LNCAP (cell line): ENCODE measurements around the gene SLC43A1.

Experiments used
- TF ChIP-seq, protein P1 (sequence below): fragments of 450-650 bp; IDR thresholded peaks from 2 replicates; pipeline ENCODE4 v1.5.1; 2017; ENCODE audit warnings: mild to moderate bottlenecking

SLC43A1 gene

DNA sequence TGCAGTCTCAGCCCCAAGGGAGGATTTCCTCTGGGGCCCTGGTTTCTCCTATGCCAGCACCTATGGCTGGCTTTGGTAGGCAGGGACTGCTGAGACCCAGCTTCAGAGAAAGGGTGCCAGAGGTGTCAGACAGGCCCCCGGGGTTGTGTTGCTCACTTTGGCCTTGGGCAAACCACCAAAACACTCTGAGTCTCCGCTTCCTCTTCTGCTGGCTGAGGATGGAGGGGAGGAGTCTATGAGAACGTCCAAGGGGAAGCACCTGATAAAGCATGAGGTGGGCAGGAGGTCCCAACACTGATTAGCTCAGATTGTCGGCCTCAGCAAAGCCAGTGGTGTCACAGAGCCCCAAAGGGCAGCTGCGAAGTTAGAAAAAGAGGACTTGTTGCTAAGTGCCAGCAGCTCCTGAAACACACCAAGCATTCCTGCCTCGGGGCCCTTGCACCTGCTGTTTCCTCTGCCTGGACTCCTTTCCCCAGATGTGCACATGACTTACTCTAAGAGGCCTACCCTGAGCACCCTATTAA, 32.4 kb upstream of the SLC43A1 start:
- TF ChIP-seq, protein P1, sequence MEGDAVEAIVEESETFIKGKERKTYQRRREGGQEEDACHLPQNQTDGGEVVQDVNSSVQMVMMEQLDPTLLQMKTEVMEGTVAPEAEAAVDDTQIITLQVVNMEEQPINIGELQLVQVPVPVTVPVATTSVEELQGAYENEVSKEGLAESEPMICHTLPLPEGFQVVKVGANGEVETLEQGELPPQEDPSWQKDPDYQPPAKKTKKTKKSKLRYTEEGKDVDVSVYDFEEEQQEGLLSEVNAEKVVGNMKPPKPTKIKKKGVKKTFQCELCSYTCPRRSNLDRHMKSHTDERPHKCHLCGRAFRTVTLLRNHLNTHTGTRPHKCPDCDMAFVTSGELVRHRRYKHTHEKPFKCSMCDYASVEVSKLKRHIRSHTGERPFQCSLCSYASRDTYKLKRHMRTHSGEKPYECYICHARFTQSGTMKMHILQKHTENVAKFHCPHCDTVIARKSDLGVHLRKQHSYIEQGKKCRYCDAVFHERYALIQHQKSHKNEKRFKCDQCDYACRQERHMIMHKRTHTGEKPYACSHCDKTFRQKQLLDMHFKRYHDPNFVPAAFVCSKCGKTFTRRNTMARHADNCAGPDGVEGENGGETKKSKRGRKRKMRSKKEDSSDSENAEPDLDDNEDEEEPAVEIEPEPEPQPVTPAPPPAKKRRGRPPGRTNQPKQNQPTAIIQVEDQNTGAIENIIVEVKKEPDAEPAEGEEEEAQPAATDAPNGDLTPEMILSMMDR = no peak

DNA sequence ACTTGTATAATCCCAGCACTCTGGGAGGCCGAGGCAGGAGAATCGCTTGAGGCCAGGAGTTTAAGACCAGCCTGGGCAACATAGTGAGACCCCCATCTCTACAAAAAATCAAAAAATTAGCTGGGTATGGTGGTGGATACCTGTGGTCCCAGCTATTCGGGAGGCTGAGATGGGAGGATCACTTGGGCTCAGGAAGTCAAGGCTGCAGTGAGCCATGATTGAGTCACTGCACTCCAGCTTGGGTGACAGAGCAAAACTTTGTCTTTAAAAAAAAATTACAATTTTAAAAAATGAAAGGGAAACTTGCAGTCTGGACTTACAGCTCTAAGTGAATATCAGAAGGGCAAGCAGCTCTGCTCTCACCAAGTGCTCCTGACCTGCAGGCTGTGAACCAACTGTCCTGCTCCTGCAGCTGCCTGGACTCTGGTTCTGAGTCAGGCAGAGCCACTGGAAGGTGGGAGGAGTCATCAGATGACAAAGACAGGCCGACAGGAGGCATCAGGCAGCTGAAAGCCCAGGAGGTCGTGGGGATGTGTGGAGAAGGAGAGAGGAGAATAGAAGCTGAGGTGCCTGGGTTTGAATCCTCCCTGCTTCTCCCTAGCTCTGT, 31.5 kb upstream of the SLC43A1 start:
- TF ChIP-seq, protein P1 = no peak

DNA sequence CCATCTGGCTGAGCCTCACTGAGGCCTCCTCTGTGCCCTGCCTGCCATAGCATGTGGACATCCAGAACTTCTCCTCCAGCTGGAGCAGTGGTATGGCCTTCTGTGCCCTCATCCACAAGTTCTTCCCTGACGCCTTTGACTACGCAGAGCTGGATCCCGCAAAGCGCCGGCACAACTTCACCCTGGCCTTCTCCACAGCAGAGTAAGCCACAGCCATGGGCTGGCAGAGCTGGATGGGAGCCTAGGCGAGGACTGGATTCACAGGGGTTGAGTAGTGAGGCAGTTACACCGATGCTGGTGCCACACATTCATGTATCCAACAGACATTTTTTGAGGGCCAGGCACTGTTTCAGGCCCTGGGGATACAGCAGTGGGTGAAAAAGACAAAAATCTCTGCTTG, 30.9 kb upstream of the SLC43A1 start:
- TF ChIP-seq, protein P1 = no peak

DNA sequence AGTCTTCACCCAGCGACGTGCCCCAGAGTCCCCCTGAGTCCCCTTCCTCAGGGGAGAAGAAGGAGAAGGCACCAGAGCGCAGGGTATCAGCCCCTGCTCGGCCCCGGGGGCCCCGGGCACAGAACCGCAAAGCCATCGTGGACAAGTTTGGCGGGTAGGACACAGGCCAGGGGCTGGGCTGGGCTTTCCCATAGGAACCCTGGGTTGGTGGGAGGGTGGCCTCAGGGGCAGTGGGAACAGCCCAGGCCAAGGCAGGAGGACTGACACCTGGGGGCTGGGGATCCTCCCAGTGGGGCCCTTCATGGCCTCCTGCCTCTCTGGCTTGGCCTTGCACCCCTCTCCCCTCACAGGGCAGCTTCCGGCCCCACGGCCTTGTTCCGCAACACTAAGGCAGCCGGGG, 30.4 kb upstream of the SLC43A1 start:
- TF ChIP-seq, protein P1 = no peak

DNA sequence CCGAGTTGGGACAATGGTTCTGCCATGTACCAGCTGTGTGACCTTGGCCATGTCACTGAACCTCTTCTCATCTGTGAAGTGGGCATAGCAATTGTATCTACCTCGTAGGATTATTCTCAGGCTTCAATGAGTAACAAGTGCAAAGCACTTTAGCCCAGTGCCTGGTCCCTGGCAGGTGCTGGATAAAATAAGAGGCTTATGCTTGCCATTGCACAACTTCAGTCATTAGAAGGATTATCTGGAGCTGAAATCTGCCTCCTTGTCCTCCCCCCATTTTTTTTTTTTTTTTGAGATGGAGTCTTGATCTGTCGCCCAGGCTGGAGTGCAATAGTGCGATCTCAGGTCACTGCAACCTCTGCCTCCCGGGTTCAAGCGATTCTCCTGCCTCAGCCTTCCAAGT, 29.1 kb upstream of the SLC43A1 start:
- TF ChIP-seq, protein P1 = no peak

DNA sequence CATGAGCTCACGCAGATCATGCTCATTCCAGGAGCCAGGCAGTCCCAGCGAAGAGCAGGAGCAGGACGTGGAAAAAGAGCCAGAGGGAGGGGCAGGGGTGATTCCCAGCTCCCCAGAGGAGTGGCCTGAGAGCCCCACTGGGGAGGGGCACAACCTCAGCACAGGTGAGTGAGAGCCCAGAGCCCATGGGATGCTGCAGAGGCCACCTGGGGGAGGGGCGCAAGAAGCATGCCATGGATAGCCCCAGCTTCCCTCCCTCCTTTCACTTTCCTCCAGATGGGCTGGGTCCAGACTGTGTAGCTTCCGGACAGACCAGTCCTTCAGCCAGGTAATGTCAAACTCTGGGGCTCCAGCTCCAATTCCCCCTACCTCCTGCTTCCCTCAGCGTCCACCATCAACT, 28.1 kb upstream of the SLC43A1 start:
- TF ChIP-seq, protein P1 = no peak

DNA sequence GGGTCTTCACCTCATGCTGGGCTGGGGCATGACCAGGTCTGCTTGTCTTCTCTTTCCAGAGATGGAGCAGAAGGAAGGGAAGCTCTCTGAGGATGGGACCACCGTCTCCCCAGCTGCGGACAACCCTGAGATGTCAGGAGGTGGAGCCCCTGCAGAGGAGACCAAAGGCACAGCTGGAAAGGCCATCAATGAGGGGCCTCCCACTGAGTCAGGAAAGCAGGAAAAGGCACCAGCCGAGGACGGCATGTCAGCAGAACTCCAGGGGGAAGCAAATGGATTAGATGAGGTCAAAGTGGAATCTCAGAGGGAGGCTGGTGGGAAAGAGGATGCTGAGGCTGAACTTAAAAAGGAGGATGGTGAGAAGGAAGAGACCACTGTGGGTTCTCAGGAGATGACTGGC, 27.1 kb upstream of the SLC43A1 start:
- TF ChIP-seq, protein P1 = no peak

DNA sequence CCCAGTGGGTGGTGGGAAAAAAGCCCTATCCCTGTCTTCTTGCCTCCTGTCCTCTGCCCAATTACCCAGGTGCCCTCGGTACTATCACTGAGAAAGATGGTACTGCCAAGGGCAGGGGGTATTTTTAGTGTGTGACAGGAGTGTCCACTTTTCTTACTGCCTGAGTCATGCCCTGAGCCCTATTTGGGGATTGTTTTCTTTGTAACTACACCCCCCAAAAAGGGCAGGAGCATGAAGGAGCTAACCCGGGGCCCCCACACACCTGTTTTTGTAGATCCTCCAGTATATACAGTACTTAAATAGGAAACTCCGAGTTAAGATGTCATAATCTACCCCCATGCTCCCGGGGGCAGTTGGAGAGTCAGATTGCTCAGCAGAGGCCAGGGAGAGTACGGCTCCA, 25.7 kb upstream of the SLC43A1 start:
- TF ChIP-seq, protein P1 = no peak
